Muscle of arm (tissue), 12 donors: Measurements from ENCODE around the gene PROC. TPM values are rescaled to one million over a fixed set of nuclear protein-coding genes. Genes with fewer than 3 reads are reported as not detected.
"Not testable (repeated sequence)": the region's sequence is repeated elsewhere in the genome, so short reads cannot be mapped to it uniquely, and the experiment has no call there.

ENCODE experiments used
- DNase-seq: peaks from one replicate; pipeline ENCODE4 v3.0.0-alpha.2; 2013
- polyA plus RNA-seq, 12 donors: library from polyadenylated mRNA; unstranded; fragments of 120-200 nt; gene quantifications; one replicate each; pipeline ENCODE4 v1.2.1, GENCODE V29; 2013; ENCODE audit not compliant: insufficient read length in 12 of 12

PROC gene
- polyA plus RNA-seq, 12 donors, result 0.13 to 13.5 (median 0.35) TPM; not detected in 3

DNA sequence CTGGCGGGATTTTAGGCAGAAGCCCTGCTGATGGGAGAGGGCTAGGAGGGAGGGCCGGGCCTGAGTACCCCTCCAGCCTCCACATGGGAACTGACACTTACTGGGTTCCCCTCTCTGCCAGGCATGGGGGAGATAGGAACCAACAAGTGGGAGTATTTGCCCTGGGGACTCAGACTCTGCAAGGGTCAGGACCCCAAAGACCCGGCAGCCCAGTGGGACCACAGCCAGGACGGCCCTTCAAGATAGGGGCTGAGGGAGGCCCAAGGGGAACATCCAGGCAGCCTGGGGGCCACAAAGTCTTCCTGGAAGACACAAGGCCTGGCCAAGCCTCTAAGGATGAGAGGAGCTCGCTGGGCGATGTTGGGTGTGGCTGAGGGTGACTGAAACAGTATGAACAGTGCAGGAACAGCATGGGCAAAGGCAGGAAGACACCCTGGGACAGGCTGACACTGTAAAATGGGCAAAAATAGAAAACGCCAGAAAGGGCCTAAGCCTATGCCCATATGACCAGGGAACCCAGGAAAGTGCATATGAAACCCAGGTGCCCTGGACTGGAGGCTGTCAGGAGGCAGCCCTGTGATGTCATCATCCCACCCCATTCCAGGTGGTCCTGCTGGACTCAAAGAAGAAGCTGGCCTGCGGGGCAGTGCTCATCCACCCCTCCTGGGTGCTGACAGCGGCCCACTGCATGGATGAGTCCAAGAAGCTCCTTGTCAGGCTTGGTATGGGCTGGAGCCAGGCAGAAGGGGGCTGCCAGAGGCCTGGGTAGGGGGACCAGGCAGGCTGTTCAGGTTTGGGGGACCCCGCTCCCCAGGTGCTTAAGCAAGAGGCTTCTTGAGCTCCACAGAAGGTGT, 8.5 kb downstream of the PROC start:
- DNase-seq, result no peak

DNA sequence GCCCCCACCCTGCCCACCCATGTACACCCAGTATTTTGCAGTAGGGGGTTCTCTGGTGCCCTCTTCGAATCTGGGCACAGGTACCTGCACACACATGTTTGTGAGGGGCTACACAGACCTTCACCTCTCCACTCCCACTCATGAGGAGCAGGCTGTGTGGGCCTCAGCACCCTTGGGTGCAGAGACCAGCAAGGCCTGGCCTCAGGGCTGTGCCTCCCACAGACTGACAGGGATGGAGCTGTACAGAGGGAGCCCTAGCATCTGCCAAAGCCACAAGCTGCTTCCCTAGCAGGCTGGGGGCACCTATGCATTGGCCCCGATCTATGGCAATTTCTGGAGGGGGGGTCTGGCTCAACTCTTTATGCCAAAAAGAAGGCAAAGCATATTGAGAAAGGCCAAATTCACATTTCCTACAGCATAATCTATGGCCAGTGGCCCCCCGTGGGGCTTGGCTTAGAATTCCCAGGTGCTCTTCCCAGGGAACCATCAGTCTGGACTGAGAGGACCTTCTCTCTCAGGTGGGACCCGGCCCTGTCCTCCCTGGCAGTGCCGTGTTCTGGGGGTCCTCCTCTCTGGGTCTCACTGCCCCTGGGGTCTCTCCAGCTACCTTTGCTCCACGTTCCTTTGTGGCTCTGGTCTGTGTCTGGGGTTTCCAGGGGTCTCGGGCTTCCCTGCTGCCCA, 9.3 kb downstream of the PROC start:
- DNase-seq, result no peak

DNA sequence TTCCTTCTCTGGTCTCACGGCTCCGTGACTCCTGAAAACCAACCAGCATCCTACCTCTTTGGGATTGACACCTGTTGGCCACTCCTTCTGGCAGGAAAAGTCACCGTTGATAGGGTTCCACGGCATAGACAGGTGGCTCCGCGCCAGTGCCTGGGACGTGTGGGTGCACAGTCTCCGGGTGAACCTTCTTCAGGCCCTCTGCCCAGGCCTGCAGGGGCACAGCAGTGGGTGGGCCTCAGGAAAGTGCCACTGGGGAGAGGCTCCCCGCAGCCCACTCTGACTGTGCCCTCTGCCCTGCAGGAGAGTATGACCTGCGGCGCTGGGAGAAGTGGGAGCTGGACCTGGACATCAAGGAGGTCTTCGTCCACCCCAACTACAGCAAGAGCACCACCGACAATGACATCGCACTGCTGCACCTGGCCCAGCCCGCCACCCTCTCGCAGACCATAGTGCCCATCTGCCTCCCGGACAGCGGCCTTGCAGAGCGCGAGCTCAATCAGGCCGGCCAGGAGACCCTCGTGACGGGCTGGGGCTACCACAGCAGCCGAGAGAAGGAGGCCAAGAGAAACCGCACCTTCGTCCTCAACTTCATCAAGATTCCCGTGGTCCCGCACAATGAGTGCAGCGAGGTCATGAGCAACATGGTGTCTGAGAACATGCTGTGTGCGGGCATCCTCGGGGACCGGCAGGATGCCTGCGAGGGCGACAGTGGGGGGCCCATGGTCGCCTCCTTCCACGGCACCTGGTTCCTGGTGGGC, 10.0 kb downstream of the PROC start:
- DNase-seq, result no peak

DNA sequence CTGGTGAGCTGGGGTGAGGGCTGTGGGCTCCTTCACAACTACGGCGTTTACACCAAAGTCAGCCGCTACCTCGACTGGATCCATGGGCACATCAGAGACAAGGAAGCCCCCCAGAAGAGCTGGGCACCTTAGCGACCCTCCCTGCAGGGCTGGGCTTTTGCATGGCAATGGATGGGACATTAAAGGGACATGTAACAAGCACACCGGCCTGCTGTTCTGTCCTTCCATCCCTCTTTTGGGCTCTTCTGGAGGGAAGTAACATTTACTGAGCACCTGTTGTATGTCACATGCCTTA, 10.5 kb downstream of the PROC start:
- no peak for DNase-seq

DNA sequence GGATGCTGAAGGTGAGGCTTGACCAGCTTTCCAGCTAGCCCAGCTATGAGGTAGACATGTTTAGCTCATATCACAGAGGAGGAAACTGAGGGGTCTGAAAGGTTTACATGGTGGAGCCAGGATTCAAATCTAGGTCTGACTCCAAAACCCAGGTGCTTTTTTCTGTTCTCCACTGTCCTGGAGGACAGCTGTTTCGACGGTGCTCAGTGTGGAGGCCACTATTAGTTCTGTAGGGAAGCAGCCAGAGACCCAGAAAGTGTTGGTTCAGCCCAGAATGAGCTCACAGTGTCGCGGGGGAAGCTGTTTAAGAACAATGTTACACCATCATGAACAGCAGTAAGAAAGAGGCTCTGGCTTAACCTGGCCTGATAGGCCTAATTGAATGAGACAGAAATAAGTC, 11.1 kb downstream of the PROC start:
- no peak for DNase-seq

DNA sequence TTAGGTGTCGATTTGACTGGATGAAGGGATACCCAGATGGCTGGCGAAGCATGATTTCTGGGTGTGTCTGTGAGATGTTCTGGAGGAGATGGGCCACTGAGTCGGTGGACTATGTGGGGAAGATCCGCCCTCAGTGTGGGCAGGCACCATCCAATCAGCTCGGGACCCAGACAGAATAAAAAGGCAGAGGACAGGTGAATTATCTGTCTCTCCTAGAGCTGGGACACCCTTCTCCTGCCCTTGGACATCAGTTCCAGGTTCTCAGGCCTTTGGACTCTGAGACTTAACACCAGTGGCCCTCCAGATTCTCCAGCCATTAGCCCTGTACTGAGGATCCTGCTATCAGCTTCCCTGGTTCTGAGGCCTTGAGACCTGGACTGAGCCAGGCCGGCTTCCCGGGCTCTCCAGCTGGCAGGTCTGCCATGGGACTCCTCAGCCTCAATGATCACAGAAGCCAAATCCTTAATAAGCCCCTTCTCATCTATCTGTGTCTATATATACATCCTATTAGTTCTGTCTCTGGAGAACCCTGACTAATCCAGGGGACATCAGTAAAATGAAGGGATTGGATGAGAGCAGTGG, 11.7 kb downstream of the PROC start:
- DNase-seq, result no peak

DNA sequence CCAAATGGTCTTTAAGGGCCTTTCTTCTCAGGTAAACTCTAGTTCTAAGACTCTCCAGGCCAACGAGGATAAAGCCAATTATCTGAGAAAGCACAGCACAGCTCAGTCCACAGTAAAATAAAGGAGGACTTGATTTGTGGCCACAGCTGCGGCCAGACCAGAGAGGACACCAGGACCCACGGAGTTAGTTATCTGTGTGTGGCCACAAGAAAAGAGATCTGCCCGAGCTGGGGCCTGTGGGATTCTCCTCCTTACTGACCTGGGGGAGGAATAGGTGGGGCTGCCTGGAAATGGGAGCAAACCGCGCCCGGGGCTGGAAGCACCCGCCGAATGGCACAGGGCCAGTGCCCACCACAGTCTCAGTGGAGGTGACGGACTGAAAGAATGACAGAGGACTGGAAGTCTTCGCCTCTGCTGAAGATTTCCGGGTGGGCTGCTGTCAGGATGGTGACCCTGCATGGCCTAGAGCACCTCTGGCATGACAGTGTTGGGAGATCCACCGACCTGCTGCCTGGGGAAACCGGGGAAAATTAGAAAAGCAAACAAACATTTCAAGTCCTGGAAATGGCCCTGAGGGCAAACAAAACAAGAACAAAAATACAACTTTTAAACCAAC, 13.3 kb downstream of the PROC start:
- DNase-seq, result no peak

DNA sequence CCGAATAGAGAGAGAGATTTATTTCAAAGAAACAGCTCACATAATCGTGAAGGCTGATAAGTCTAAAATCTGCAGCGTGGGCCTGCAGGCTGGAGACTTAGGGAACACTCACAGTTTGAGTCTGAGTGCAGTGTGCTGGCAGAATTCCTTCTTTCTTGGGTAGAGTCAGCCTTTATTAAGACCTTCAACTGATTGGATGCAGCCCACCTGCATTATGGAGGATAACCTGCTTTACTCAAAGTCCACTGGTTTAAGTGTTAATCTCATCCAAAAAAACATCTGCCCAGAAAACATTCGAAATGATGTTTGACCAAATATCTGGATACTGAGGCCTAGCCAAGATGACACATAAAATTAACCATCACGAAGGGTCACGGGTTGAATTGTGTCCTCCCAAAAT, 16.3 kb downstream of the PROC start:
- no peak for DNase-seq

DNA sequence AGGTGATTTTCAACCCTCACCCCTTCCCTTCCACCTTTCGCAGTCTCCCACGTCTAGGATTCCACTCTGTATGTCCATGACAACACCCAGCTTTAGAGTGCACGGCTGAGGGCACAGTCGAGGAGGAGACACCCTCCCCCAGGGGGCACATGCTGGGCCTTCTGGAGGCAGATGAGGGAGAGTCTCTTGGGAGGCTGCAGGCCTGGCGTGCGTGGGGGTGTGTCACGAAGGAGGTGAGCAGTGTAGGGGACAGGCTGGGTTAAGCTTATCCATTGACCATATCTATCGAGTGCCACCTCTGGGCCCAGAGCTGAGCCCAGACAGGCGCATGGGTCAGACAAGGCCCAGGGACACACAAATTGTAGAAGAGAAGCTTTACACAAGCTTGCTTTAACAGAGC, 18.8 kb downstream of the PROC start:
- no peak for DNase-seq

DNA sequence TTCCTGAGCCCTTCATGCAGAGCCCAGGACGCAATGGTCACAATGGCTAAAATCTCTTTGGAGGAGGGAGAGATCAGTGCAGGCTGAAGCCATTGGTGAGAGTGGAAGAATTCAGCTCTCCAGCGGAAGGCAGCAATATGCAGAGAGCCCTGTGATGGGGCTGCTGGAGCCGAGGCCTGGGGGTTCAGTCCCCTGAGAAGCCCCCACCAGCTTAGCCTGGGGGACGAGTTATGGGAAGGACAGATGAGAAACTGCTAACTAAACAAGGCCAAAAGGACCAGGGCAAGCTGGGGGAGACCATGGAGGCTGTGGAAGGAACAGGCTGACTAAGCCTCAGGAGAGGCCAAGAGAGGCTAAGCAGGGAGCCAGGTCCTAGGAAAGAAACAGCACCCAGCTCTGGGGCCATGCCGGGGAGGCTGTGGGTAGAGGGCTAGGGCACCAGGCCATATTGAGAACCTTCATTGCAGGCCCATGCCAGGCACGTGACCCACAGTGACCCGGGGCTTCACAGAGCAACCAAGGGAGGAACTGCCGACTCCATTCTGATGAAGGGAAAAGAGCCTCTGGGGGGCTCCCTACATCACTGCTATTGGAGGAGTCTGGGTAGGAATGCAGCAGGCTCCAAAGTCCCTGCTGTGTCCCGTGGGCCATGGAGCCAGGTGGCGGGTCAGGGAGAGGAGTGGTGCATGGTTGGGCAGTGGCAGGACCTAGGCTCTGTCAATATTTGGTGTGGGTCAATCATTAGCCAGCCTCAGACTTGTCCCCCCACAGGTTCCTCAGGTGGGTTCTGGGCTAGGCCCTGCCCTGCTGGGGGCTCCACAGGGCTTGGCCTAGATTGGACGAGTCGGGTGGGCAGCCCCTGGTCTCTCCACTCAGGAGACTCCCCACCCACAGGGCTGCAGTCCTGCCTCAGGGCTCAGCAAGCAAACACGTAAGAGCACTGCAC, 19.8 kb downstream of the PROC start:
- no peak for DNase-seq

DNA sequence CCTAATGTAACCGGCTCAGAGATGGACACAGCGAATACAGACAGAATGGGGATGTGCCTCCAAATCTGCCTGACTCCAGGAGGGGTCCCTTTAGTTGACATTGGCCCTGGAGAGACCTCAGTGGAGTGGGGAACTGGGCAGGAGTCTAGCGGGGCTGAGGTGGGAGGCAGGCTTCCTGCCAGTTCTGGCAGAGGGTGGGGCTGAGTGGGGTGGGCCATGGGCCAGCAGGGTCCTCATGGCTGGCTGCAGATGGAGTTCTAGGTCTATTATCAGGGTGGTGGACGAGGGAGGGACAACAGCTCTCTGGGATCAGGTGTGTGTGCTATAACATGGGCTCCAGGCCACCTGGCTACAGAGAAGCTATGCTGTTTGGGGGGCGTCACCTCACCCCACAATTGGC, 21.1 kb downstream of the PROC start:
- no peak for DNase-seq

DNA sequence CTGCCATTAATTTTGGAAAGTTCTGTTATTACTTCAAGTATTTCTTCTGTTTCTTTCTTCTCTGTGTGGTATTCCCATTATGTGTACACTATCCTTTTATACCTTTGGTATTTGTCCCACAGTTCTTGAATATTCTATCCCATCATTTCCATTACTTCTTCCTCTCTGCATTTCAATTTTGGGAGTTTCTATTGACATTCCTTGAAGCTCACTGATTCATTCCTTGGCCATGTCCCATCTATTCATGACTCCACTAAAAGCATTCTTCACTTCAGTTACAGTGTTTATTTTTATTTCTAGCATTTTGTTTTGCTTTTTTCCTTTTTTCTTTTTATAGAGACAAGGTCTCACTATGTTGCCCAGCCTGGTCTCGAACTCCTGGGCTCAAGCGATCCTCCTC, 30.3 kb downstream of the PROC start:
- DNase-seq, result no peak

DNA sequence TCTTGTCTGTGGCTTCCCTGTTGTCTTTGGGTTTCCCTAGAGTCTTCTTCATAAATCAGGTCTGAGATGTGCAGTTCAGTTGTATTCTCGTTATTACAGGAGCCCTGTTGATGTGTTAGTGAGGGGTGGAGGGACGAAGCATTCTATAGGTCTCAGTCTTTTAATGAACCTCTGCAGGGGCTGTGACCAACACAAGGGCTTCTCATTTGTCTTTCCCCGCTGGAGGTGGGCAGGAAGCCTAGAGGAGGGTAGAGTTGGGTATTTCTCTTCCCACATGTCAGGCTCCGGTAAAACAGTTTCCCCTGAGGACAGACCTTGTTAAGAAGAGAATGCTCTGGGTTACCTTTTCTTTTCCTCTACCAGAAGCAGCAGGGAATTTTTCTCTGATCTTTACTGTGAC, 31.2 kb downstream of the PROC start:
- DNase-seq, result no peak

DNA sequence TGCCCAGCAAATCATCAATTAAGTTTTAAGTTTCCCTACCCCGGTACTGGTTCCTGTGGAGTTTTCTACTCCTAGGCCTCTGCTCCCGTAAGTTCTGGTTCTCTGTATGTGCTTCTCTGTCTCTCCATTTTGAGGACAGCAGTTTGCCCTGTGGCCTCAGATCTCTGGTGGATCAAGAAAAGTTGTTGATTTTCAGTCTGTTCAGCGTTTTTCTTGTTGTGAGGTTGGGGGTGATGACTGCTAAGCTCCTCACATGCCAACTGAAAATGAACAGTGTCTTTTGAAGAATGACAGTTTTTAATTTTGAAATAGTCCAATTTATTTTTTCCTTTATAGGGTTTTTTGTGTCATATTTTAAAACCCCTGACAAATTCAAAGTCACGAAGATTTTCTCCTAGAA, 31.7 kb downstream of the PROC start:
- DNase-seq, result no peak

DNA sequence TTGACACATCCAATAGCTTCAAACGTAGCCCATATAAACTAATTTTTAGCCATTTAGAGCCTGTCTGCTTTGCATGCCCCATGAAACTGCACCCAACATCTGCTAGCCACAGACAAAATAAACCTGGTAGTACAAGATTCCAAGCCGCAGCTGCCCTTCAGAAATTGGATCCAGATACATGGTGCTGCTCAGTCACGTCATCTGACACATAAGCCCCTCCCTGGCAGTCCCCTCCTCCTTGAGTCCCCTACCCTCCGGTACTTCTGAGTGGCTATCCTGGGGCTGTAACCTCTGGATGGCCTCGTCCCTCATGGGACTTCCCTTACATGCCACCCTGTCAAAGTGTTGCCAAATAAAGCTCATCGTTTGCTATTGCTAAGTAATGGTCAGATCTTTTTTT, 33.8 kb downstream of the PROC start:
- no peak for DNase-seq

DNA sequence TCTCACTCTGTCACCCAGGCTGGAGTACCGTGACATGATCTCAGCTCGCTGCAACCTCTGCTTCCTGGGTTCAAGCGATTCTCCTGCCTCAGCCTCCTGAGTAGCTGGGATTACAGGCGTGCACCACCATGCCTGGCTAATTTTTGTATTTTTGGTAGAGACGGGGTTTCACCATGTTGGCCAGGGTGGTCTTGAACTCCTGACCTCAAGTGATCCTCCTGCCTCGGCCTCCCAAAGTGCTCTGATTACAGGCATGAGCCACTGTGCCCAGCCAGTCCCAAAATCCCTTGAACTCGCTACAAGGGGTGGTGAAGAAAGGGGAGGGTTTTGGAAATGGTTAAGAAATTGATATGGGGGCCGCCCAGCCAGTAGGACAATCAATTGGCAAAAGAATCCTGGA, 34.2 kb downstream of the PROC start:
- DNase-seq, result not testable (repeated sequence)

DNA sequence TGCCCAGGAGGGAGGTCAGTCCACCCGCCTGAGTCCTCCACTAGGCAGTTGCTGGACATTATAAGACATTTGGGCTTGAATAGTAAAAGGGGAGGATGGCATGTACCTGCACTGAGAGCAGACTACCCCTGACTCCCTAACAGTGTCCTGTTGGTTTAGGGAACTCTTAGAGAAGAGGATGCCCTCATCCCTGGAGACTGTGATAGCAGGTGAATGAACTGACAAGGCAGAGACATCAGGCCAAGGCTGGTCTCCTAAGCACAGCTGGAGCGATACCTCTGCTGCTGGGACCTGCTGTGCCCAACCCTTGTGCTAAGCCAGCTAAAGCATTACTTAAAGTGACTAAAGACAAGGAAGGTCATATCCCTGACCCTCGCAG, 34.8 kb downstream of the PROC start:
- no peak for DNase-seq

DNA sequence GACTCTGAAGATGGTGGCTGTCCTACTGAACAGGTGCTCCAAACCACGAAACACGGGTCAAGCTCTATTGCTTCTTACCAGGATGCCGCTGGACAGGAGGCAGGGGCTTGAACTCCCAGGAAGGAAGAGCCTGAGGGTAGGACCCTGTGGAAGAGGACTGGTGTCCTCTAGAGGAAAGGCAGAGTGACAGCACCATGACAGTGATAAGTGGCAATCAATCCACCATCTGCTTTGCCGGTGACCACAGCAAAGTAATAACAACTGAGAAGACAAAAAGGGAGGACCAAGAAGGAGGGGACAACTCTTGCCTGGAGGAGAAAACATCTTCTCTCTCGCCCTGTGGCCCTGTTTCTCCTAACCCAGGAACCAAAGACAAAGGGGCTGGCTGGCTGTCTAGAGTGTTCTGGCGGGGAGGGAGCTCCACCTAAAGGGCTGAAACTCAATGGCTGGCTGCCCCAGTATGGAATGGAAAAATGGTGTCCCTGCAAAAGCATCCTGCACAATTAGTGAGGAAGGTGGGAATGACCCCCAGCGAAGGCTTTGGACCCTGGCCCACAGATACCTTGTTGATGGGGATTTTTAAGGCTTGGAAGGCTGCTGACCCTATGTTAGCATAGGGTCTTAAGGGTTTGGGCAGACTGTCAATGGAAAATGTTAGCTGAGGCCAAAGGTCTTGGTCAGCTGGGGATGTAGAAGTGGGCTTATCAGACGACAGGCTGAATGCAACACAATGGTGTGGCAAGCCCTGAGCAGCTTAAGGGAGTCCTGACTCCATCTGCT, 35.4 kb downstream of the PROC start:
- no peak for DNase-seq

DNA sequence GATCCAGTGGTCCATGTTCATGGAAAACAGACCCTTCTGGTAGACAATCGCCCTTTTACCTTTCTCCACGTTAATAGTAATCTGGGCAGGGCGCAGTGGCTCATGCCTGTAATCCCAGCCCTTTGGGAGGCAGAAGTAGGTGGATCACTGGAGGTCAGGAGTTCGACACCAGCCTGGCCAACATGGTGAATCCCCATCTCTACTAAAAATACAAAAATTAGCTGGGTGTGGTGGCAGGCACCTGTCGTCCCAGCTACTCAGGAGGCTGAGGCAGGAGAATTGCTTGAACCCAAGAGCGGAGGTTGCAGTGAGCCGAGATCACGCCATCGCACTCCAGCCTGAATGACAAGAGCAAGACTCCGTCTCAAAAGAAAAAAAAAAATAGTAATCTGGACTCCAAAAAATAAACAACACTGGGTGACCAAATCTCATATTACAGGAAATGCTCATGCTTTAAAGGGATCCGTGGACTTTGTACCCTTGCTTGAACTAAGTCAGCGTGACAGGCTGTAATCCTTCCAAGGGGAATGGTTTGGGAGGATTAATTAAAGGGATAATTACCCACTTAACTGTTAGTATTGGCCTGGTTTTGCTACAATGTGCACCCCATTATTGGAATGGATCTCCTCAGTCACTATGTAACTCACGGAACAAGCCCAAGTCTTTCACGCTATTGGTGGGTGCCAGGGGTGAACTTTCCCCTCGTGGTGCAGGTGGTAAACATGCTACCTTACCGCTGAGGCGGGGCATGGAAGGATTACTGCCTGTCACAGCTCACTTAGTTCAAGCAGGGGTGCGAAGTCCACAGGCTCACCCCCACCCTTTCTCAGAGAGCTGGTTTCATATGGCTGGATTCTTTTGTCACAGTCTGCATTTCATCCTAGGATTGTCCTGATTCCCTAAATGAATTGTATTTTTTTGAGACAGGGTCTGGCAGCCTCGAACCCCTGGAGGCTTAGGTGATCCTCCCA, 36.7 kb downstream of the PROC start:
- DNase-seq, result no peak
